ENCODE measurements around the gene APOL3. TPM values are rescaled to one million over a fixed set of nuclear protein-coding genes. Genes with fewer than 3 reads are reported as not detected.

The APOL3 gene
- total RNA-seq, 2 donors from 2014 or later, result 53.1 to 101 TPM

DNA sequence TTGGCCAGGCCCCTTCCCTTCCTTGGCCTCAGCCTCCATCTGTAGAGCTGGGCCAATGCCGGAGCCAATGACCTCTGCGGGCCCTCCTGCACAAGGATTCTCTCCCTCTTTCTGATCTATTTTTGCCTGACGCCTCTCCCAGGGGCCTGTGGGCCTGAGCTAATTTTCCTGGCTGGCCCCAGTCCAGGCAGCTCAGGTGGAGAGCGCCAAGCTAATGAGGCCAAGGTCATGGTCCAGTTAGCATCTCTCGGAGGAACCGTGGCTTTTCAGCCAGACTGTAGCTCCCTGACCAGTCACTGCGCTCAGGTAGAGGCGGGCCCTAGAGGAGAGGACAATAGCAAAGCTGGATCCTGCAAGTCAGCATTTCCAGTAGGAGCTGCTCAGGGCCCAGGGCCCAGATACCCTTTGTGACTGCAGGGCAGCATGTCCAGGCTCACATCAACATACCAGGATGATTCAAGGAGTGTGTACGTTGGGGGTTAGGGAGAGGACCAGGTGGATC lies 43.5 kb downstream of the APOL3 start:
- H3K27ac ChIP-seq, result no peak overlapping the region
- H3K4me1 ChIP-seq (ENCODE audit: control insufficient read depth in 1 of 2, low read depth in 2 of 2), result no peaks in the 10 kb centered on the region
- H3K27me3 ChIP-seq (replicated peaks; ENCODE audit: insufficient read depth), result no peaks in the 10 kb centered on the region
- H3K36me3 ChIP-seq, result no peaks in the 10 kb centered on the region
- H3K4me3 ChIP-seq, result no peak overlapping the region
- no peaks in the 10 kb centered on the region for H3K9me3 ChIP-seq
- DNase-seq (ENCODE audit: low spot score) (no peak), ATAC-seq (ENCODE audit: insufficient number of reproducible peaks, low FRiP score, low read depth) (no peak)
- TF ChIP-seq, protein P1, sequence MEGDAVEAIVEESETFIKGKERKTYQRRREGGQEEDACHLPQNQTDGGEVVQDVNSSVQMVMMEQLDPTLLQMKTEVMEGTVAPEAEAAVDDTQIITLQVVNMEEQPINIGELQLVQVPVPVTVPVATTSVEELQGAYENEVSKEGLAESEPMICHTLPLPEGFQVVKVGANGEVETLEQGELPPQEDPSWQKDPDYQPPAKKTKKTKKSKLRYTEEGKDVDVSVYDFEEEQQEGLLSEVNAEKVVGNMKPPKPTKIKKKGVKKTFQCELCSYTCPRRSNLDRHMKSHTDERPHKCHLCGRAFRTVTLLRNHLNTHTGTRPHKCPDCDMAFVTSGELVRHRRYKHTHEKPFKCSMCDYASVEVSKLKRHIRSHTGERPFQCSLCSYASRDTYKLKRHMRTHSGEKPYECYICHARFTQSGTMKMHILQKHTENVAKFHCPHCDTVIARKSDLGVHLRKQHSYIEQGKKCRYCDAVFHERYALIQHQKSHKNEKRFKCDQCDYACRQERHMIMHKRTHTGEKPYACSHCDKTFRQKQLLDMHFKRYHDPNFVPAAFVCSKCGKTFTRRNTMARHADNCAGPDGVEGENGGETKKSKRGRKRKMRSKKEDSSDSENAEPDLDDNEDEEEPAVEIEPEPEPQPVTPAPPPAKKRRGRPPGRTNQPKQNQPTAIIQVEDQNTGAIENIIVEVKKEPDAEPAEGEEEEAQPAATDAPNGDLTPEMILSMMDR (IDR thresholded peaks at IDR 0.05), result no peak

DNA sequence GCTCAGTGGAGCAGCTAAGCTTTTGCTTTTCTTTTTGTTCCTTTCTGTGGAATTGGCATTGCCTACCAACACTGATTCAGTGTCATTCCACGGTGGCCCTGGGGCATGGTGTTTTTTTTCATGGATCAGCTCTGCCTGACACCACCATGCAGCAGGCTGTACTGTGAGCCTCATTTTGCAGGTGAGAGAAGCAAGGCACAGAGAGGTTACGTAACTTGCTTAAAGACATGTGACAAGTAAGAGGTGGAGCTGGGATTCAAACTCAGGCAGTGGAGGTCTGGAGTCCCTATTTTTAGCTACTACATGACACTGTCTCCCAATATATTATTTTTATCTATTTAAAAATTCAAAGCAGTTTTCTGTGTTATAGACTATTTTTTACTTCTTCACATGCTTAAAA lies 44.4 kb downstream of the APOL3 start:
- no peaks in the 10 kb centered on the region for H3K9me3 ChIP-seq
- ATAC-seq (ENCODE audit: insufficient number of reproducible peaks, low FRiP score, low read depth), result no peak
- TF ChIP-seq, protein P1 (IDR thresholded peaks at IDR 0.05), result no peak
- H3K27me3 ChIP-seq (replicated peaks; ENCODE audit: insufficient read depth), result no peaks in the 10 kb centered on the region
- H3K27ac ChIP-seq, result no peak overlapping the region
- DNase-seq (ENCODE audit: low spot score), result no peak
- H3K36me3 ChIP-seq, result no peaks in the 10 kb centered on the region
- H3K4me1 ChIP-seq (ENCODE audit: control insufficient read depth in 1 of 2, low read depth in 2 of 2), result no peaks in the 10 kb centered on the region
- no peak overlapping the region for H3K4me3 ChIP-seq

DNA sequence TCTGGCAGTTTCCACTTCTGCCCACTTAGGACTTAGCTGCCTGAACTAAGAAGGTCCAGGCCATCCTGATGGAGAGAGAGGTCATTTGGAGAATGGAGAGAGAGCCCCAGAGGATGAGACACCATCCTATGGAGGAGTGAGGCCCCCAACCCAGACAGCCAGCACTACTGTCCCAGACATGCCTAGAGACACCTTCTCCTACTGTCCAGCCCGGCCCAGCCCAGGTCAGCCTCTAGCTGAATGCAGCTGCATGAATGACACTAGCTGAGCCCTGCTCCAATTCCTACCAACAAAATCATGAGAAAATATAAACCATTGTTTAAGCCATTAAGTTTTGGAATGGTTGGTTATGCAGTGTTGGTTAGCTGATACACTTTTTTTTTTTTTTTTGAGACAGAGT lies 47.4 kb downstream of the APOL3 start:
- DNase-seq (ENCODE audit: low spot score), result no peak
- Histone ChIP-seq H3K27me3 (replicated peaks; ENCODE audit: insufficient read depth) (no peaks in the 10 kb centered on the region), H3K36me3 (no peaks in the 10 kb centered on the region), H3K4me1 (ENCODE audit: control insufficient read depth in 1 of 2, low read depth in 2 of 2) (peaks cover 0 to 13% of the 10 kb centered on the region in 2 donors), H3K4me3 (no peak overlapping the region), H3K27ac (no peak overlapping the region), H3K9me3 (no peaks in the 10 kb centered on the region)
- TF ChIP-seq, protein P1 (IDR thresholded peaks at IDR 0.05), result no peak
- ATAC-seq (ENCODE audit: insufficient number of reproducible peaks, low FRiP score, low read depth), result no peak

DNA sequence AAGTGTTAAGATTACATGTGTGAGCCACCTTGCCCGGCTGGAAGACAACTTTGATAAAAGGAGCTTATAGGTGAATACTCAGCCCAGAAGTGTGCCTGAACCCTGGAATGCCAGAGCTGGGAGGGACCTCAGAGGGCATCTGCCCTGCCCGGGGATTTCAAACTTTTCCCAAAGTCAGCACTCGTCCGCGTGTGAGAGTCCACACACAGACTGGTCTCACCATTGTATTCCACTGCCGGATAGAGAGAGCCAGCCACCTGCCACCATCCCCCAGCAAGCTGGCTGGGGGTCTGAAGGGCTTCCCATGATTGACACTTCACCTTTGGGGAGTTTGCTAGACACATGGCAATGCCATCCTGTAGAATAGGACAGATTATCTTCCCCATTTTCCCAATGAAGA lies 49.2 kb downstream of the APOL3 start:
- Histone ChIP-seq H3K4me3 (no peak overlapping the region), H3K27ac (no peak overlapping the region), H3K36me3 (no peaks in the 10 kb centered on the region), H3K27me3 (replicated peaks; ENCODE audit: insufficient read depth) (no peaks in the 10 kb centered on the region), H3K4me1 (ENCODE audit: control insufficient read depth in 1 of 2, low read depth in 2 of 2) (peaks cover 0 to 13% of the 10 kb centered on the region in 2 donors), H3K9me3 (no peaks in the 10 kb centered on the region)
- TF ChIP-seq, protein P1 (IDR thresholded peaks at IDR 0.05), result no peak
- ATAC-seq (ENCODE audit: insufficient number of reproducible peaks, low FRiP score, low read depth), result no peak
- DNase-seq (ENCODE audit: low spot score), result no peak

DNA sequence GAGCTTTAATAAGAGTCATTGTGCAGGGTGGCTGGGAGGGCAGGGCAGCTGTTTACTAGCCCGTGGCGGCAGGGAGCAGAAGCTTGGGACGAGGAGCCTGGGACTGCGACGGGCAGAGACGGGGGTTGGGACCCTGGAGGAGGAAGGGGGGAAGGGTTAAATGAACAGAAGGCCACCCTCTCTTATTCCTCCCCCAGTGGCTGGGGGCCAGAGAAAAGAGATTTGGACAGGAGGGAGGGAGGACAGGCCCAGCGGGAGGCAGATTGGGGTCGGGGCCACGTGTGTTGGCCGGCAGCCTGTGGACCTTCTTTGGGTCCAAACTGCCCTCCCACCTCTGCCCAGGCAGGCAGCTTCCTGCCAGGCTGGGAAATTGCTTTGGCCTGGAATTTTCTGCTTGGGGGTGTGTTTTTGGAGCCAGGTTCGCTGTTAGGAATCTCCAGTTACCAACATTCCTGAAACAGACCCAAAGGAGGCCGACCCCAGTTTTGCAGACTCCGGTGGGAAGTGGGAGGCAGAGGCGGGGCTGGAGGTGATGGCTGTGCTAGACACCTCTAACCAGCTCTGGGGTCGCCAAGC lies 50.2 kb downstream of the APOL3 start:
- no peak for DNase-seq (ENCODE audit: low spot score)

More for the DNA sequence above, 50.2 kb downstream of the APOL3 start:
- Histone ChIP-seq H3K27me3 (replicated peaks; ENCODE audit: insufficient read depth) (no peaks in the 10 kb centered on the region), H3K4me1 (ENCODE audit: control insufficient read depth in 1 of 2, low read depth in 2 of 2) (peaks cover 0 to 13% of the 10 kb centered on the region in 2 donors), H3K4me3 (peak overlapping the region; percentile 21), H3K36me3 (no peaks in the 10 kb centered on the region), H3K9me3 (no peaks in the 10 kb centered on the region), H3K27ac (no peak overlapping the region)
- no peak for ATAC-seq (ENCODE audit: insufficient number of reproducible peaks, low FRiP score, low read depth)
- TF ChIP-seq, protein P1 (IDR thresholded peaks at IDR 0.05), result no peak

Measured in thoracic aorta (tissue), 2 donors.